ENCODE measurements around the gene AUH. TPM values are rescaled to one million over a fixed set of nuclear protein-coding genes. Genes with fewer than 3 reads are reported as not detected.
A peak's percentile ranks its signal among the peaks of the same experiment; 100 is the strongest.

AUH gene
- total and polyA plus RNA-seq, 9 of the 15 experiments (the other 6 are each of a cell fraction or from before 2014, with no cell fraction given): 3.4 to 29.0 (median 10.1) TPM

DNA sequence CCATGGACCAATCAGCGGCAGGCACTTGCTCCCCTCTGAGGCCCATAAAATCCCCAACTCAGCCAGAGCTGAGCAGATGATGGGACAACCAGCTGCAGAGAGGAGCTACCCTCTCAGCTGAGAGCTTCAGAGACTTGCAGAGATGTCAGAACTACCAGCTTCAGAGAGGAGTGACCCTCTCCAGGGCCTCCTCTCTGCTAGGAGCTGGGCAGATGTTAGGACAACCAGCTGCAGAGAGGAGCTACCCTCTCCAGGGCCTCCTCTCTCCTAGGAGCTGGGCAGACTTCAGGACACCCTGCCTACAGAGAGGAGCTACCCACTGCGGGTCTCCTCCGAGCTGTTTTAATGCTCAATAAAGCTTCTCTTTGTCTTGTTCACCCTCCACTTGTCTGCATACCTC is 3.0 kb upstream of the AUH start (continued):
- TF ChIP-seq CREB3L1 (IDR thresholded peaks at IDR 0.05; ENCODE audit: borderline replicate concordance, low read depth) (no peak), TRIM24 (IDR thresholded peaks at IDR 0.05) (0 out of 4 replicates have a peak, but pooled peaks of 1 of the 2 experiments have one; percentile 19), GATA2 (CRISPR knock-in tag; IDR thresholded peaks at IDR 0.05) (no peak), AFF4 (CRISPR knock-in tag; IDR thresholded peaks at IDR 0.05) (no peak), KLF16 (IDR thresholded peaks at IDR 0.05) (no peak), CBX5 (IDR thresholded peaks at IDR 0.05; ENCODE audit: borderline replicate concordance, low read depth) (peak; percentile 74; the same call in 1 of the 2 replicates), CBX3 (IDR thresholded peaks at IDR 0.05; ENCODE audit: borderline replicate concordance in 1 of 2, low read length in 2 of 2) (peak in 1 of 2 experiments; percentile 66; a peak in 1 of 3 replicates), STAT5A (IDR thresholded peaks at IDR 0.05; ENCODE audit: borderline replicate concordance, low read length) (no peak), JUN (IDR thresholded peaks at IDR 0.05; ENCODE audit: borderline replicate concordance, low read depth, low read length) (no peak), JUN (CRISPR knock-in tag; IDR thresholded peaks at IDR 0.05; ENCODE audit: borderline replicate concordance) (no peak), MCM5 (IDR thresholded peaks at IDR 0.05; ENCODE audit: low read depth) (no peak), ZNF699 (CRISPR knock-in tag; IDR thresholded peaks at IDR 0.05; ENCODE audit: insufficient replicate concordance) (no peak)
- TF ChIP-seq, protein P1, sequence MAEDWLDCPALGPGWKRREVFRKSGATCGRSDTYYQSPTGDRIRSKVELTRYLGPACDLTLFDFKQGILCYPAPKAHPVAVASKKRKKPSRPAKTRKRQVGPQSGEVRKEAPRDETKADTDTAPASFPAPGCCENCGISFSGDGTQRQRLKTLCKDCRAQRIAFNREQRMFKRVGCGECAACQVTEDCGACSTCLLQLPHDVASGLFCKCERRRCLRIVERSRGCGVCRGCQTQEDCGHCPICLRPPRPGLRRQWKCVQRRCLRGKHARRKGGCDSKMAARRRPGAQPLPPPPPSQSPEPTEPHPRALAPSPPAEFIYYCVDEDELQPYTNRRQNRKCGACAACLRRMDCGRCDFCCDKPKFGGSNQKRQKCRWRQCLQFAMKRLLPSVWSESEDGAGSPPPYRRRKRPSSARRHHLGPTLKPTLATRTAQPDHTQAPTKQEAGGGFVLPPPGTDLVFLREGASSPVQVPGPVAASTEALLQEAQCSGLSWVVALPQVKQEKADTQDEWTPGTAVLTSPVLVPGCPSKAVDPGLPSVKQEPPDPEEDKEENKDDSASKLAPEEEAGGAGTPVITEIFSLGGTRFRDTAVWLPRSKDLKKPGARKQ (CRISPR knock-in tag; IDR thresholded peaks at IDR 0.05): no peak
- TF ChIP-seq, protein P2, sequence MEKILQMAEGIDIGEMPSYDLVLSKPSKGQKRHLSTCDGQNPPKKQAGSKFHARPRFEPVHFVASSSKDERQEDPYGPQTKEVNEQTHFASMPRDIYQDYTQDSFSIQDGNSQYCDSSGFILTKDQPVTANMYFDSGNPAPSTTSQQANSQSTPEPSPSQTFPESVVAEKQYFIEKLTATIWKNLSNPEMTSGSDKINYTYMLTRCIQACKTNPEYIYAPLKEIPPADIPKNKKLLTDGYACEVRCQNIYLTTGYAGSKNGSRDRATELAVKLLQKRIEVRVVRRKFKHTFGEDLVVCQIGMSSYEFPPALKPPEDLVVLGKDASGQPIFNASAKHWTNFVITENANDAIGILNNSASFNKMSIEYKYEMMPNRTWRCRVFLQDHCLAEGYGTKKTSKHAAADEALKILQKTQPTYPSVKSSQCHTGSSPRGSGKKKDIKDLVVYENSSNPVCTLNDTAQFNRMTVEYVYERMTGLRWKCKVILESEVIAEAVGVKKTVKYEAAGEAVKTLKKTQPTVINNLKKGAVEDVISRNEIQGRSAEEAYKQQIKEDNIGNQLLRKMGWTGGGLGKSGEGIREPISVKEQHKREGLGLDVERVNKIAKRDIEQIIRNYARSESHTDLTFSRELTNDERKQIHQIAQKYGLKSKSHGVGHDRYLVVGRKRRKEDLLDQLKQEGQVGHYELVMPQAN (IDR thresholded peaks at IDR 0.05; ENCODE audit: borderline replicate concordance): no peak

All from K562 (cell line).